ENCODE measurements around the gene LAMC2. TPM values are rescaled to one million over a fixed set of nuclear protein-coding genes. Genes with fewer than 3 reads are reported as not detected.

The LAMC2 gene
- total RNA-seq, 5 donors from 2014 or later (not counting 1 experiment from before 2014, with no cell fraction given), result 0.03 to 0.15 (median 0.09) TPM; not detected in 2

- CTCF ChIA-PET, result no interaction called here
- peaks cover 0 to 2% of the 10 kb centered on the region in 2 experiments for H3K4me1 ChIP-seq (ENCODE audit: control insufficient read depth in 1 of 2, extremely low read depth in 1 of 2, insufficient read depth in 2 of 2, low read length in 2 of 2)
- Mint-ChIP-seq H3K9me3 (no peaks in the 10 kb centered on the region), H3K4me3 (no peak overlapping the region), H3K36me3 (no peaks in the 10 kb centered on the region), H3K27me3 (peaks cover 8 to 14% of the 10 kb centered on the region in 2 donors), H3K27ac (no peak overlapping the region), H3K4me1 (peaks cover 4 to 10% (median 4%) of the 10 kb centered on the region in 3 donors)
- peaks cover 0 to 3% of the 10 kb centered on the region in 2 experiments for H3K27me3 ChIP-seq (replicated peaks in 1 of 2; ENCODE audit: control insufficient read depth in 2 of 2, extremely low read depth in 1 of 2, insufficient read depth in 2 of 2, low read length in 1 of 2)
- no peaks in the 10 kb centered on the region for H3K36me3 ChIP-seq (ENCODE audit: control insufficient read depth in 2 of 2, extremely low read depth in 1 of 2, insufficient read depth in 1 of 2, low read length in 1 of 2)
- no peak for ATAC-seq (replicated peaks in 1 of 4)
- no peaks in the 10 kb centered on the region for H3K9me3 ChIP-seq
- H3K27ac ChIP-seq (ENCODE audit: low read length), result no peak overlapping the region
- POLR2A ChIA-PET, result no interaction called here
- H3K4me3 ChIP-seq (ENCODE audit: control insufficient read depth in 1 of 2, extremely low read depth in 1 of 2, low read length in 1 of 2), result no peak overlapping the region
- DNase-seq, result no peak
- WGBS (ENCODE audit: insufficient coverage), result 60% methylated on average over 3 of the region's 9 CpGs
These were observed 14.4 kb downstream of the LAMC2 start for GRCh38 chr1:183200451-183200850.

DNA sequence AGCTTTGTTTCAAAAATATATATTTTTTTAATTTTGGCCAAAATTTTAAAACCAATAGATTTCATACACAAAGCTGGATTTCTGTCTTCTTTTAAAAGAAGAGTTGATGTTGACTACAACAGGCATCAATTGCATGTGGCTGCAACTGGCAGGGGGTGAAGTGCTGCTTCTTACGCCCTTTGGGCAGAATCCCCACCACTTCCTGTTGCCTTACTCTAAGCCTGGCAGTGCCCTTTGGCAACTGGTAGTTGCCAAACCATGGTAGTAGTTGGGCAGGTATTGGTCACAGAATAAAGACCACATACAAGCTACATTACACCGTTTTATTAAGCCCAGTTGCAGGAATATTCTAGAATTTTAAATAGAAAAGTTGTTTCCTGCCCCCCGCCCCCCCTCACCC, 17.0 kb downstream of the LAMC2 start:
- no peaks in the 10 kb centered on the region for H3K9me3 Mint-ChIP-seq
- no CpG with 5 or more reads among the region's 3 CpGs for WGBS (ENCODE audit: insufficient coverage)
- no peak for ATAC-seq (replicated peaks in 1 of 4)
- peaks cover 0 to 3% of the 10 kb centered on the region in 2 experiments for H3K27me3 ChIP-seq (replicated peaks in 1 of 2; ENCODE audit: control insufficient read depth in 2 of 2, extremely low read depth in 1 of 2, insufficient read depth in 2 of 2, low read length in 1 of 2)
- POLR2A ChIA-PET, result no interaction called here
- H3K4me1 ChIP-seq (ENCODE audit: control insufficient read depth in 1 of 2, extremely low read depth in 1 of 2, insufficient read depth in 2 of 2, low read length in 2 of 2), result peaks cover 0 to 2% of the 10 kb centered on the region in 2 experiments
- H3K36me3 ChIP-seq (ENCODE audit: control insufficient read depth in 2 of 2, extremely low read depth in 1 of 2, insufficient read depth in 1 of 2, low read length in 1 of 2), result no peaks in the 10 kb centered on the region
- no peak for DNase-seq
- H3K4me1 Mint-ChIP-seq, result peaks cover 2 to 14% (median 3%) of the 10 kb centered on the region in 3 donors
- H3K36me3 Mint-ChIP-seq, result no peaks in the 10 kb centered on the region
- no peaks in the 10 kb centered on the region for H3K9me3 ChIP-seq
- peaks cover 4 to 10% of the 10 kb centered on the region in 2 donors for H3K27me3 Mint-ChIP-seq
- H3K27ac ChIP-seq (ENCODE audit: low read length), result no peak overlapping the region
- no peak overlapping the region for H3K4me3 ChIP-seq (ENCODE audit: control insufficient read depth in 1 of 2, extremely low read depth in 1 of 2, low read length in 1 of 2)
- no peak overlapping the region for H3K4me3 Mint-ChIP-seq
- H3K27ac Mint-ChIP-seq, result no peak overlapping the region
- CTCF ChIA-PET, result no interaction called here

DNA sequence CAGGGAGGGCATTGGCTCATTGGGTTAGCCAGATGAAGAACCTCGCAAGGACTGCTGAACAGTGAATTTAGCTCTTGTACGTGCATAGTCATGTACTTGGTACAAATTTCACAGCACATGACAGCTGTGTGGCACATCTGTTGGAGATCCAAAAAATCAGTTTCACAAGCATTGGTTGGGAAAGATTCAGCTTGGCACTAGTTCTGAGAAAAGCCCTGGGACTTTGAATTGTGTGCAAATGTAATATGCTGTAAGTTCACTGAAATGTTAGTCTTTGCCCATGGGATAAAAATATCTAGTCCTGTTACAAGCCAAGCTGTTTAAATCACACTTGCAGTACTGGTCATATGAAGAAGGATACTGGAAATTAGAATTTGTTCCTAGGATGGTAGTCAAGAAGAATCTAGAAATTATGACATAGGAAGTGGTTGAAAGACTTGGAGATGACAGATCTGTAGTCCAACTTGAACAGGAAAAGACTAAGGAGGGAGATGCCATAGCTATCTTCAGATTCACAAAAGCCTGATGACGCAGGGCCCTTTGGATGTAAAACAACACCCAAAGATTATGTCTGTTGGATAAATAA, 19.2 kb downstream of the LAMC2 start:
- 94% methylated on average over 2 of the region's 3 CpGs for WGBS (ENCODE audit: insufficient coverage)
- H3K27me3 Mint-ChIP-seq, result peaks cover 4 to 6% of the 10 kb centered on the region in 2 donors
- POLR2A ChIA-PET, result no interaction called here
- no peak overlapping the region for H3K4me3 Mint-ChIP-seq
- H3K36me3 Mint-ChIP-seq, result no peaks in the 10 kb centered on the region
- Histone ChIP-seq H3K27ac (ENCODE audit: low read length) (no peak overlapping the region), H3K9me3 (no peaks in the 10 kb centered on the region), H3K4me3 (ENCODE audit: control insufficient read depth in 1 of 2, extremely low read depth in 1 of 2, low read length in 1 of 2) (no peak overlapping the region), H3K27me3 (replicated peaks in 1 of 2; ENCODE audit: control insufficient read depth in 2 of 2, extremely low read depth in 1 of 2, insufficient read depth in 2 of 2, low read length in 1 of 2) (peaks cover 0 to 3% of the 10 kb centered on the region in 2 experiments), H3K36me3 (ENCODE audit: control insufficient read depth in 2 of 2, extremely low read depth in 1 of 2, insufficient read depth in 1 of 2, low read length in 1 of 2) (no peaks in the 10 kb centered on the region), H3K4me1 (ENCODE audit: control insufficient read depth in 1 of 2, extremely low read depth in 1 of 2, insufficient read depth in 2 of 2, low read length in 2 of 2) (peaks cover 0 to 2% of the 10 kb centered on the region in 2 experiments)
- no peak overlapping the region for H3K27ac Mint-ChIP-seq
- peaks cover 2 to 15% (median 3%) of the 10 kb centered on the region in 3 donors for H3K4me1 Mint-ChIP-seq
- DNase-seq (no peak), ATAC-seq (replicated peaks in 1 of 4) (no peak)
- CTCF ChIA-PET, result no interaction called here
- no peaks in the 10 kb centered on the region for H3K9me3 Mint-ChIP-seq

- Mint-ChIP-seq H3K36me3 (no peaks in the 10 kb centered on the region), H3K4me3 (no peak overlapping the region), H3K27me3 (peaks cover 0 to 1% of the 10 kb centered on the region in 2 donors), H3K27ac (no peak overlapping the region), H3K4me1 (peaks cover 2 to 15% (median 3%) of the 10 kb centered on the region in 3 donors), H3K9me3 (no peaks in the 10 kb centered on the region)
- CTCF ChIA-PET, result no interaction called here
- POLR2A ChIA-PET, result no interaction called here
- no peaks in the 10 kb centered on the region for H3K27me3 ChIP-seq (replicated peaks in 1 of 2; ENCODE audit: control insufficient read depth in 2 of 2, extremely low read depth in 1 of 2, insufficient read depth in 2 of 2, low read length in 1 of 2)
- ATAC-seq (replicated peaks in 1 of 4), result no peak
- H3K36me3 ChIP-seq (ENCODE audit: control insufficient read depth in 2 of 2, extremely low read depth in 1 of 2, insufficient read depth in 1 of 2, low read length in 1 of 2), result no peaks in the 10 kb centered on the region
- H3K9me3 ChIP-seq, result no peaks in the 10 kb centered on the region
- no peak for DNase-seq
- H3K4me3 ChIP-seq (ENCODE audit: control insufficient read depth in 1 of 2, extremely low read depth in 1 of 2, low read length in 1 of 2), result no peak overlapping the region
- WGBS (ENCODE audit: insufficient coverage), result 100% methylated on average over 2 of the region's 6 CpGs
- no peak overlapping the region for H3K27ac ChIP-seq (ENCODE audit: low read length)
- peaks cover 0 to 2% of the 10 kb centered on the region in 2 experiments for H3K4me1 ChIP-seq (ENCODE audit: control insufficient read depth in 1 of 2, extremely low read depth in 1 of 2, insufficient read depth in 2 of 2, low read length in 2 of 2)
These were observed 20.6 kb downstream of the LAMC2 start for GRCh38 chr1:183206538-183207122.

DNA sequence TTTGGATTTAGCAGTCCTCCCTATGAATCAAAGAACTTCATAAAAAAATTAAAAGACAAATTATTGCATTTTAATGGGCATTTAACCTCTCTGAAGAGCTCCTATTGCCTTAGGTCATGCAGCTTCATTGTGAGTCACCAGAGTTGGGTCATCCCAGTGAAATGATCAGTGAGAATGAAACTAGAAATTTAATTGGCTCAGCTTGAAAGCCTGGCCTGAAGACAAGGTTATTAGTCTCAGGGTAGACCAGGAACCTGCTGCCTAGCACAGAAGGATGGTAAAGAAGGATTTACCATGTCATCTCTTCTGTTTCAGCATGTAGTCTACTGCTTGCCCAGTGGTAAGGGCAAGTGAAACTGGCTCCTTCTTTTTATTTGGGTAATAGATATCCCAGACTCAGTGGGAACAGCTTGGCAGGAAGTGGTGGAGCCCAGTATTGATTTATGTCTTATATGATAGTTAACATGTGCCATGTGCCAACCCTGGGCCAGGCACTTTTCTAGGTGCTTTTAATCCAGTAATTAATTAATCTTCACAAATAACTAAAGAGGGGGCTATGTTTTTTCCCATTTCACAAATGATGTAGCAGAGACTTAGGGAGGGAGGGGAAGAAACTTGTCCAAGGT, 23.6 kb downstream of the LAMC2 start:
- ChIA-PET POLR2A (interaction anchor here in 1 of 2 donors (0.5 to 0.6 kb wide), 2 partner anchors 206 to 1844 kb away, joined by 3 read pairs; no protein-coding TSS in a partner anchor), CTCF (interaction anchor here in 1 of 2 donors (0.7 kb wide), 1 partner anchor 10 kb away, joined by 3 read pairs; no protein-coding TSS in a partner anchor)
- no peaks in the 10 kb centered on the region for H3K36me3 Mint-ChIP-seq
- peaks cover 10 to 12% of the 10 kb centered on the region in 2 donors for H3K27me3 Mint-ChIP-seq
- Histone ChIP-seq H3K27ac (ENCODE audit: low read length) (no peak overlapping the region), H3K4me3 (ENCODE audit: control insufficient read depth in 1 of 2, extremely low read depth in 1 of 2, low read length in 1 of 2) (no peak overlapping the region), H3K36me3 (ENCODE audit: control insufficient read depth in 2 of 2, extremely low read depth in 1 of 2, insufficient read depth in 1 of 2, low read length in 1 of 2) (no peaks in the 10 kb centered on the region), H3K9me3 (no peaks in the 10 kb centered on the region), H3K27me3 (replicated peaks in 1 of 2; ENCODE audit: control insufficient read depth in 2 of 2, extremely low read depth in 1 of 2, insufficient read depth in 2 of 2, low read length in 1 of 2) (no peaks in the 10 kb centered on the region), H3K4me1 (ENCODE audit: control insufficient read depth in 1 of 2, extremely low read depth in 1 of 2, insufficient read depth in 2 of 2, low read length in 2 of 2) (peaks cover 0 to 2% of the 10 kb centered on the region in 2 experiments)
- no peak overlapping the region for H3K4me3 Mint-ChIP-seq
- peaks cover 0 to 14% (median 0%) of the 10 kb centered on the region in 3 donors for H3K4me1 Mint-ChIP-seq
- ATAC-seq (replicated peaks in 1 of 4) (no peak), DNase-seq (no peak)
- H3K27ac Mint-ChIP-seq, result no peak overlapping the region
- H3K9me3 Mint-ChIP-seq, result no peaks in the 10 kb centered on the region

DNA sequence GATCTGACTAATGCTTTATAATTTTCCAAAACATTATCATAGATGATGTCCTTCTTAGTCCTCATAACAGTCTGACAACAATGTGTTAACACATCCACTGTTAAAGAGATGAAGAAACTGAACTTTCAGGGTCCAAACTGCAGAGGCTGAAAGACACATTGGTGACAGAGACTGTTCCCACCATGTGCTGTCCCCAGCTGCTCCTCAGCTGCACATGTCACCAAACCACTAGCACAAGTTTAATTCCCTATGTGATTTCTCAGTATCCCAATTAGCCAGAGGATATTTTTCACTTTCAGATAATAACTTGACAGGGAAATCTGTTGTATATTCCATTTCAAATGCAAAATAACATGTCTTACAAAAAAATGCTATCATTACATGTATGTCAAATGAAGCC, 24.6 kb downstream of the LAMC2 start:
- Histone ChIP-seq H3K4me1 (ENCODE audit: control insufficient read depth in 1 of 2, extremely low read depth in 1 of 2, insufficient read depth in 2 of 2, low read length in 2 of 2) (no peaks in the 10 kb centered on the region), H3K4me3 (ENCODE audit: control insufficient read depth in 1 of 2, extremely low read depth in 1 of 2, low read length in 1 of 2) (no peak overlapping the region), H3K27me3 (replicated peaks in 1 of 2; ENCODE audit: control insufficient read depth in 2 of 2, extremely low read depth in 1 of 2, insufficient read depth in 2 of 2, low read length in 1 of 2) (no peaks in the 10 kb centered on the region), H3K9me3 (no peaks in the 10 kb centered on the region), H3K27ac (ENCODE audit: low read length) (no peak overlapping the region), H3K36me3 (ENCODE audit: control insufficient read depth in 2 of 2, extremely low read depth in 1 of 2, insufficient read depth in 1 of 2, low read length in 1 of 2) (no peaks in the 10 kb centered on the region)
- Mint-ChIP-seq H3K27me3 (peaks cover 10 to 14% of the 10 kb centered on the region in 2 donors), H3K9me3 (no peaks in the 10 kb centered on the region), H3K4me1 (peaks cover 0 to 14% (median 0%) of the 10 kb centered on the region in 3 donors), H3K36me3 (no peaks in the 10 kb centered on the region), H3K27ac (no peak overlapping the region), H3K4me3 (no peak overlapping the region)
- DNase-seq, result no peak
- no peak for ATAC-seq (replicated peaks in 1 of 4)
- ChIA-PET POLR2A (no interaction called here), CTCF (no interaction called here)

Data from T-cell (primary cell).